HG02623 (cell line): ENCODE results near the gene UBA1.
A peak's percentile ranks its signal among the peaks of the same experiment; 100 is the strongest.

Experiments
- ATAC-seq: cut with Tn5 transposase; IDR thresholded peaks from one replicate; pipeline ENCODE4 v1.9.1; 2021; ENCODE audit warnings: moderate library complexity; ENCODE audit not compliant: unreplicated experiment

Gene UBA1

DNA sequence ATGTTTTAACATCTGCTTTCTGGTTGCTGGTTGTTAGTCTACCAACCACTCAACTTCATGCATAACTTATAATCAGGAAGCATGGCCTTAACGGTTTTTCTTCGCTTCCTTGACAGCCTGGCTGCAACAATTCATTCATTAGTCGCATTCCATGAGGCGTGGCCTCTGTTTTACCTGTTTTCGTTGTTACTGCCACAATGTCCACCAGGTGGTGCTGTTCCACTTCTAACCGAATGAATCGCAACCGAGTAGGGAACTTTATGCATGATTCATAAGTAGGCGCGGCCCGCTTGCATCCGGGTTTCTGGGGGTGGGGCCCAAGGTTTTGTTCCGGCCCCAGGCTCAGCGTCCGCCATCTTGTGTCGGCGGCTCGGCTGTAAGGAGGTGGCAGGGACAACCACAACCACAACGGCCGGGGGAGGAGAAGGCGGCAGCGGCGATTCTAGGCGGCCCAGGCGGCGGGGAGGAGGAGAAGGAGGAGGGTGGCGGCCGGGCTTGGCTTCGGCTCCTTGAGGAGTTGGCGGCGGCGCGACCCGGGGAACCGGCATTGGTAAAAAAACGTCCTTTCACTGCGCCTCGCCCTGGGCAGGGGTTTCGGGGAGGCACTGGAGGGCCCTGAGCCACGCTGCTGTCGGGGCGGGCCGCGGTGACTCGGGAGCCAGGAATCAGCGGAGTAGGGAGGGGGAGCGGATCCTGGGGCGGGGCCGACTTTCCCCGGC, at the start of gene UBA1:
TSS of gene UBA1 (plus strand) at position 355 of the 719 bp plus-strand sequence. CDS start 4,974 bp downstream, outside the sequence.
- ATAC-seq: peak; percentile 48

DNA sequence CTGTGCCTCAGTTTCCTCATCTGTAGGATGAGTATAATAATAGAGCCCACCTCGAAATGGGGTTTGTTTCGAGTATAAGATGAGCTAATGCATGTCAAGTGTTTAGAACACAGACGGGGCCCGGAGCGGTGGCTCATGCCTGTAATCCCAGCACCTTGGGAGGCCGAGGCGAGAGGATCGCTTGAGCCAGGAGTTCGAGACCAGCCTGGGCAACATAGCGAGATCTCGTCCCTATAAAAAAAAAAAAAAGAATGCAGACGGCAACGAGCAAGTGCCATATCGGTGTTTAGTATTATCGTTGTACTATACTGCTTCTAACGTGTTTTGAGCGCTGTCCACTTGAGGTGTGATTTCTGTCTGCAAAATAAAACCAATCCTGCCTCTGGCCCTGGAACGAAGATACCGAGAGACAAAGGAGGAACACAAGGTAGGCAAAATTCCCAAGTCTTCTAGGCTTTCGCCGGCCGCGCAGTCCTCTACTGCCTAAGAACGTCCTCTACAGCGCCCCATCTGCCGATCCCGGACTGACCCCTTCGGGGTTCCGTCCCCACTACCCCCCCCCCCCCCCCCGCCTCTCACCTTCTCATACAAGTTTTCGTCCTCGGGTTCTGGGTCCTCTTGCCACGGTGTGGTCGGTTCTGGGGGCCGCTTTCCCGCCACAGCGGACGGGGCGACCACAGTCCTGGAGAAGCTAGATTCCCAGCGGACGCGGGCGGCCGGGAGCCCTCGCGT, 49.6 kb upstream of the UBA1 start:
- ATAC-seq: no peak

DNA sequence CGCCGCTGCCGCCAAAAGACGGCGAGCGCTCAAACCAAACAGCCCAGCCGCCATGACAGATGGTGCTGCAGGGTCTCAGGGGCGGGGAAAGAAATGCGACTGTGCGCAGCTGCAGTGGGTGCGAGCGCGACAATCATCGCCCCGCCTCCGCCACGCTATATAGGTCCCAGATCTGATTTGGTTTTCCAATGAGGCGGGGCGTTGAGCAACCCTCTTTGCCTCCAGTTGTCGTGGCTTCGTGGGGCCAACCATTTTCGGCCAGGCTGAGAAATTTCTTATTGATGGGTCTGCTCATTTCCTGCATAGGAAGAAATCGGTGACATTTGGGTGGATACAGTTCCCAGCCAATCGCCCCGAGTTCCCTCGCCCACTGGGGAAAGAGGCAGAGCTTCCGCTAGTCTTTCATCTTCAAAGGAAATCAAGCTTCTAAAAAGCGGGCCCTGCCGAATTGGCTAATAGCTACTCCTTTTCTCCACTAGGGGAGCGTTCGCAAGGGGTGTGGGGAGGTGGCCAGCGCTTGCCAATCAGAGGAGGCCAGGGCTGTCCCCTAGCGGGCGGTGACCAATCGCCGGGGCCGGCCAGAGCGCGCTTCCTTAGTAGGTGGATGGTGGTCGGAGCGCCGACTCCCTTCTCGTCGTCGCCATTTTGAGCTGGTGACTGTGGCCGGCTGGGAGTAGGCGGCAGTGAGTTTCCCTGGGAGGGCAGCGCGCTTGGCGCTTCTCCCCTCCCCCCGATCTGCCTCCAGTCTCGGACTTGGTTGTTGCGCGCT, 48.8 kb upstream of the UBA1 start, which contains the start of the genes NDUFB11 and RBM10:
TSS of gene NDUFB11 (minus strand) at position 77 of the 769 bp plus-strand sequence. CDS start at position 54, 23 bp downstream.
TSS of gene RBM10 (plus strand) at position 596 of the 769 bp plus-strand sequence. CDS start 2,261 bp downstream, outside the sequence.
- ATAC-seq: peak; percentile 89

DNA sequence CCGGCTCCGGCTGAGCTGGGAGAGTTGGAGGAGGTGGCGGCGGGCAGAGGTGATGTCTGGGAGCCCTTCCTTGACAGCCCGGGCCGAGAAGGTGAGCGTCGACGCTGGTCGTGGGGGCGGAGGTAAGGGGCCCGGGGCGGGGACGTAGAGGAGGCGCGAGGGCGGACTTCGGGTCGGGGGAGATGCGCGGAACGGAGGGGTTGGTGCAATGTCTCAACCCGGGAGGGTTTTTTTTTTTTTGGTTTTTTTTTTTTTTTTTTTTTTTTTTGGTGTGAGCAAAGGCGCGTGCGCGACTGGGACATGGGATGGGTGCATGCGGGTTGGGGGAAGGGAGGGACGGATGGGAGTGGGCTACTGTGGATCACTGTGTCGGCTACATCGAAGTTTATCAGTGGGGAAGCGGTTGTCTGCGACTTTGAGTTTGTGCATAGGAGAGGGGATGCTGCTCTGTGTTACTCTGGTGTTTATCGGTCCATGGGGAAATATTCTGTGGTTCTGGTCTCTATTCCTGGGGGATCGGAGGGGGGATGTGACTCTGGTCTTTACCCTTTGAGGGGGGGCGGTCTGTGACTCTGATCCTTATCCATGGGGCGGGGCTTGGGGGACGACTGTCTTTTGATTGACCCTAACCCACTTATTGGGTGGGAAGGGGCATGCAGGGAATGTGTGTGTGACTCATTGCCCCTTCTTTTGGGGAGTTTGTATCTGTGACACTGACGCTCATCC, 48.1 kb upstream of the UBA1 start:
- ATAC-seq: peak; percentile 16

DNA sequence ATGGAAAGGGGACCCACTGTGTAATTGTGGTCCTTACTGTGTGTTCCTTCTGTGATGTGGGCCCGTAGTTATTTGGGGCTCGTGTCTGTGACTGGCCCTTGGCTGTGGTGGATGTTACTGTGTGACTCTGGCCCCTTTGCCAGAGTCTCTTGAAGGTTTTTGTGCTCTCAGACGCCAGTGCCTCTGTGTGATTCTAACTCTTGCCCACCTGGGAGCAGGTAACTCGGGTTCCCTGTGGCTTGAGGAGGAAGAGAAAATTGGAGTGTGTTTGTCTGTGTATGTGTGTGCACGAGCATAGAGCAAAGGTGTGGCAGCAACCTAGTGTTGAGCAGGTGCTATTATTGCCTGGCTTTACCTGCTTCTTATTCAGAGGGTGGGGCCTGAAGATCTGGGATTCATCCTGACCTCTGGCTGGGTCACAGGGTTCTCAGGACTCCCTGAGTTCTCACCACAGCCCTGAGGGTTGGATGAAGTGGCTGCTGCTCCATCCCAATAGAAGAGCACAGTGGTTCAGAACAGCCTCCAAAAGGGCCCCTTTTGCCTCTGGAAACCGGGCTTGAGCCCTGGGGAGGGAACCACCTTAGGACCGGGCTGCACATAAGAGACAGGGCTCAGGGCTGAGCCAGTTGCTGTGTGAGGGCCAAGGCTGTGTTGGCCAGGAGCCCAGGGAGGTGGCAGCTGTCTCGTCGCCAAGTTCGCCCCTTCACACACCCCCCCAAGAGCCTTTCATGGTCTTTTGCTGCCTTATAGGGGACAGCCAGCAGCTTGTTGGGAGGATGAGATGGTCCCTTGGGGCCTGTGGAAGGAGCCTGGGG, 47.3 kb upstream of the UBA1 start:
- ATAC-seq: no peak

DNA sequence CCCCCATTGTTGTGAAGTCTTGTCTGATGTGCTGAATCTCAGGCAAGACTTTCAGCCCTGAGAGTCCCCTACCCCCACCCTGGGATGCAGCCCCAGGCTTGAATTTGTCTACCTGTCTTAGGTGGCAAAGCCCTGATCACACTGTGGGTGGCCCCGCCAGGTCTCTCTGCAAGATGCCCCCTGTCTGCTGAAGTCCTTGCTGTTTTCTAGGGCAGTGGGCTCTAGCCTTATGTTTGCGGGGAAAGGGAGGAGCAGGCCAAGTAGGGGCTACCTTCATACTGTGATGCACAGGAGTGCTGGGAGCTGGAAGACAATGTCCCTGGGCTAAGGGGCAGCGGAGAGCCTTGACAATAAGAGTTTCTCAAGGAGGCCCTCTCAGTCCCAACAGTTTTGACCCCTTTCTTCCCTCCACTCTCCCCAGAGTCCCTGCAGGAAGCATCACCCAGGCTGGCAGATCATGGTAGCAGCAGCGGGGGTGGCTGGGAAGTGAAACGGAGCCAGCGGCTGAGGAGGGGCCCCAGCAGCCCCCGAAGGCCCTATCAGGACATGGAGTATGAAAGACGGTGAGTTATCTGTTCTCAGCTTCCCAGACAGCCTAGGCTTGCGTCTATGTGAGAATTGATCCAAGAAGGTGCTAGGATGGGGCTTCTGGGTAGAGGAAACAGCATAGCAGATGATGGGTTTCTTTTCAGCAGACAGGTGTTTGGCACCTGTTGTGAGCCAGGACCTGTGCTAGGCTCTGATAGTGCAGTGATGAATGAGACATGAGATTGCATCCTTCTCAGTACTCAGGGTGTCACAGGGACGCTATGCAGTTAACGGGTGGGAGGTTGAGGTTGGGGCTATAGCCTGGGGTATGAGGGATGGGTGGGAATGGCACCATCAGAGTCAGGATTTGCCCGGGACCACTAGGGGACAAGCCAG, 46.4 kb upstream of the UBA1 start:
- ATAC-seq: no peak

DNA sequence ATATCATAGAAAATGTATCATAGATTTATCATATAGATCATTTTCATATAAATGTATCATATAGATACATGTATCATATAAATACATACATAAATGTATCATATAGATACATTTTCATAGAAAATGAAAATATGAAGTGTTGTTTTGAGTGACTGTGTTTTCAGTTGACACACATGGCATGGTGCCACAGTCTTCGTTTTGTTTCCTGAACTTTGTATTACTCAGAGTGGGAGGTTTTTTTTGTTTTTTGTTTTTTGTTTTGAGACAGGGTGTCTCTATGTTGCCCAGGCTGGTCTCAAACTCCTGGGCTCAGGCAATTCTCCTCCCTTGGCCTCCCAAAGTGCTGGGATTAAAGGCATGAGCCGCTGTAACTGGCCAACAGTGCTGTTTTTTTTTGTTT, 44.7 kb upstream of the UBA1 start:
- ATAC-seq: no peak

DNA sequence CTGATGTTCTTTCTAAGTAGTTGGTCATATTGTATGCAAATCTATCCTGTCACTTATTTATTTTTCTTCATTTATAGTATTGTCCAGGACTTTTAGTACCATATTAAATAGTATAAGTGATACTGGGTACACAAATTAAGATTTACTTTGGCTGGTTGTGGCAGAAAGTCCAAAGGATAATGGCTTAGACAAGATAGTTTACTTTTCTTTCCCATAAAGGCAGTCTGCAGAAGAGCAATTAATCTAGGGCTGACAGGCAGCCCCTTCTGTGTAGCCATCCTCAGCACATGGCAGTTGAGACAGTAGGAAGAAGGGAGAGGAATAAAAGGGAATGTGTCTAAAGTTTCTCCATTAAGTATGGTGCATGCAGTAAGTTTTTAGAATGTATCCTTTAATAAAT, 42.2 kb upstream of the UBA1 start:
- no peak for ATAC-seq

DNA sequence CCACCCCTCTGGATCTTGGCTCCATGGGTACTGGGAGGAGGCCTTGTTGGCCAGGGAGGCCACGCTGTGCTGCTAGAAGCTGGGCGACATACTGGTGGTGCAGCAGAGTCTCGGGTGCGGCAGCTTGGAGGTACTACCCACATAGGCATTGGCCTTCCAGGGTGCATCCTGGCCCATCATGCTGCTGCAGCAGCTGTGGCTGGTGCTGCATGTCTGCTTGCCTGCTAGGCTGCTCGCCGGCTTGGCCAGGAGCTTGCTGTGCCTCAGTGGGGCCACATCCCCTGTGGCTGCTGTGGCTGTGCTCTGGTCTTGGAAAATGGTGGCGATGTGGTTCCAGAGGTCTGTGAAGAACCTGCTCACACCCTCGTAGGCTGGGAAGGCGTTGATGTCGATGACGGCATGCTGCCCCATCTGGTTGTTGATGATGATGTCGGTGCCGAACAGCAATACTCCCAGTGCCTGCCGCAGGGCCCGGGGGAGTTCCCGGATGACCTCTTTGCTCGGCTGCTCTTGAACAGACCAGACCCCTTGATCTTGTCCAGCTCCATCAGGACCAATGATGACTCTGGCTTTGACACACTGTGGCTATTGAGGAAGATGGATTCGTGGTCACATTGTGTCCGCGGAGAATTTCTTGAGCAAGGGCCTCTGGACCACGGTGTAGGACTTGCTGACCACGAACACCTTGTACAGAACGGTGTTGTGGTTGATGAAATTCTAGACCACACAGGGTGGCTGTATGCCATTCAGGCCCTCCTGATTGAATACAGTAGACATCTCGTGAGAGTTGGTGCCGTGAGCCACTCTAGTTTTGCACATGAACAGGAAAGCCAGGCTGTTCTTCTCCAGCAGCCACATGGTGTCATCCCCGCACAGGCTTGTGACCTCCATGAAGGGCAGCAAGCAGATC, 36.8 kb upstream of the UBA1 start:
- no peak for ATAC-seq

DNA sequence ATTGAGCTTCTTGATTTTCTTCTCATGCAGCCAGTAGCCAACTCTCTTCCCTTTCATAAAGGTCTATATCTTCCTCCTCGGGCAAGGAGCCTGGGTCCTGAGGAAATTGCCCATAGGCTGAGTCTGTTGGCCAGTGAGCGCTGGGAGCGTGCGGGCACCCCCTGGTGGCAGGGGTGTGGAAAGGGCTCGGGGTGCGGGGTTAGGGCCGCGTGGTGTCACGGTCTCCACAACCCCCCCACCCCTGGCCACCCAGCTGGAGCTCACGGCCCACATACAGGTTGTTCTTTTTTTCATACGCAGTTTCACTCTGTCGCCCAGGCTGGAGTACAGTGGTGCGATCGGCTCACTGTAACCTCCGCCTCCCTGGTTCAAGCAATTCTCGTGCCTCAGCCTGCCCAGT, 35.5 kb upstream of the UBA1 start:
- ATAC-seq: no peak

DNA sequence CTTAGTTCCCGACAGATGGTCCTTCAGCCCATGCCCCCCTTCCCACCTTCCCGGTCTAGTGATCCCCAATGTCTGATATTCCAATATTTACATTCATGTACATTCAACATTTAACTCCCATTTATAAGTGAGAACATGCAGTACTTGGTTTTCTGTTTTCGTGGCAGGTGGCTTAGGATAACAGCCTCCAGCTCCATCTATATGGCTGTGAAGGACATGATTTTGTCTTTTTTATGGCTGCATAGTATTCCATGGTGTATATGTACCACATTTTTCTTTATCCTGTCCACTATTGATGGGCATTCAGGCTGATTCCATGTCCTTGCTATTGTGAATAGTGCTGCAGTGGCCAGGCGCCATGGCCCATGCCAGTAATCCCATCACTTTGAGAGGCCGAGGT, 34.8 kb upstream of the UBA1 start:
- ATAC-seq: no peak

DNA sequence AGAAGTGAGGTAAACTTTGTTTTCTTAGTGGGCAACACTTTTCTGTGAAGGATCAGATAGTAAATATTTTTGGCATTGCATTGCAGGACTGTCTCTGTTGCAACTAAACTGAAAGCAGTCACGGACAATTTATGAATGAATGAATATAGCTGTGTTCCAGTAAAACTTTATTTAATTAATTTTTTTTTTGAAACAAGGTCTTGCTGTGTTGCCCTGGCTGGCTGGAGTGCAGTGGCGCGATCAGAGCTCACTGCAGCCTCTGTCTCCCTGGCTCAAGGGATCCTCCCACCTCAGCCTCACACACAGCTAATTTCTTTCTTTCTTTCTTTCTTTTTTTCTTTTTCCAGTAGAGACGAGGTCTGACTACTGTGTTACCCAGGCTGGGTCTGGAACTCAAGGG, 32.8 kb upstream of the UBA1 start:
- no peak for ATAC-seq

DNA sequence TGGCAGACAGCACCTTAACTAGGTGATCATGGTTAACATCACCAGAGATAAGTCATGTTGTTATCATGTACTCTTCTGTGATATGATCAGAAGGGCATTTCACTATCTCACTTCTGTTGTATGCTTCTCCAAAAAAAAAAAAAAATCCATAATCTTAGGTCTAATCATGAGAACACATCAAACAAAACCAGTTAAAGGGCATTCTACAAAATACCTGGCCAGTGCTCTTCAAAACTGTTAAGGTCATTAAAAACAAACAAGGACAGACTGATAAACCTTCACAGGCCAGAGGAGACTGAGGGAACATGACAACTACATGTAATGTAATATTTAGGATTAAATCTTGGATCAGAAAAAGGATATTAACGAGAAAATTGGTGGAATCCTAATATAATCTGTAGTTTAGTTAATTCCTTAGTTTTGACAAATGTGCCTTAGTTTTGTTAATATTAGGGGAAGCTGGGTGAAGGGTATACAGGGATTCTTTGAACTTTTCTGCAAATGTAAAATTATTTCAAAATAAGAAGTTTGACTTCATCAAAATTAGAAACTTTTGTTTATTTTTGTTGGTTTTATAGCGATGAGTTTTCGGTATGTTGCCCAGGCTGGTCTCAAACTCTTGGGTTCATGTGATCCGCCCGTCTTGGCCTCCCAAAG, 30.6 kb upstream of the UBA1 start:
- no peak for ATAC-seq

DNA sequence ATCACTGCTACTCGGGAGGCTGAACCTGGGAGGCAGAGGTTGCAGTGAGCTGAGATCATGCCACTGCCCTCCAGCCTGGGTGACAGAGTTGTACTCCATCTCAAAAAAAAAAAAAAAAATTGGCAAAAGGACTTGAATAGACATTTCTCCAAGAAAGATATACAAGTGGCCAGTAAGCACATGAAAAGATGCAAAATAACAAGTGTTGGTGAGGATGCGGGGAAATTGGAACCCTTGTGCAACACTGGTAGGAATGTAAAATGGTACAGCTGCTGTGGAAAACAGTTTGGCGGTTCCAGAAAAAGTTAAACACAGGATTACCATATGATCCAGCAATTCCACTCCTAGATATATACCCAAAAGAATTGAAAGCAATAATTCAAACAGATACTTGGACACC, 29.2 kb upstream of the UBA1 start:
- no peak for ATAC-seq

DNA sequence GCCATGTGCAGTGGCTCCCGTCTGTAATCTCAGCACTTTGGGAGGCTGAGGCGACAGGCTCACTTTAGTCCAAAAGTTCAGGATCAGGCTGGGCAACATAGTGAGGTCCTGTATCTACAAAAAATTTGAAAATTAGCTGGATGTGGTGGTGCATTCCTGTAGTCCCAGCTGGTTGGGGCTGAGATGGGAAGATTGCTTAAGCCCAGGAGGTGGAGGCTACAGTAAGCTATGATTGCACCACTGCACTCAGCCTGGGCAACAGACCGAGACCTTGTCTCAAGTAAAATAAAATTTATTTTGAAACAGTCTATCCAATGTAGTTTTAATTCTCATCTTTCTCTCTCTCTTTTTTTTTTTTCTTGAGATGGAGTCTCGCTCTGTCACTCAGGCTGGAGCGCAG, 27.5 kb upstream of the UBA1 start:
- no peak for ATAC-seq

DNA sequence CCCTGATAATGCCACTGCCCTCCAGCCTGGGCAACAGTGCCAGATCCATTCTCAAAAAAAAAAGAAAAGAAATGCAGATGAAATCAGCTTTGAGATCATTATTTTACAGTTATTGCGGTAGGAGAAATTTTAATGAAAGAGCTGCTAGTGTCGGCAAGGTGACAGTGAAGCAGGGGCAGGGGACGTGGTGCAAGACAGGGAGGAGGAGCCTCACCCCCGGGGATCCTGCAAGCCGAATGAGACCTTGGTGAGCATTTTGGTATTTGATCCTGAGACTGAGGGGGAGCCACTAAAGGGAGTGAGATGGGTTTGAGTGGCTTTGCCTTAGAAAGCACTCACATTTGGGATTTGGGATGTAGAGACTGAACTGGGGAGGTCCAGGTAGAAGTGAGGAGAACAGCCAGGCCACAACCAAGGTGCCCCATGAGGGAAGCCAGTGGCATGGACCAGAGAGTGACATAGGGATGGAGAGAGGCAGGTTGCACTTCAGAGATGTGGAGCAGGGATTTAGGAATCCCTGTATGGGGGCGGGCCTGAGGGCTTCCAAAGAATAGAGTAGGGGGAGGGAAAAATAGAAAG, 25.0 kb upstream of the UBA1 start:
- ATAC-seq: no peak

DNA sequence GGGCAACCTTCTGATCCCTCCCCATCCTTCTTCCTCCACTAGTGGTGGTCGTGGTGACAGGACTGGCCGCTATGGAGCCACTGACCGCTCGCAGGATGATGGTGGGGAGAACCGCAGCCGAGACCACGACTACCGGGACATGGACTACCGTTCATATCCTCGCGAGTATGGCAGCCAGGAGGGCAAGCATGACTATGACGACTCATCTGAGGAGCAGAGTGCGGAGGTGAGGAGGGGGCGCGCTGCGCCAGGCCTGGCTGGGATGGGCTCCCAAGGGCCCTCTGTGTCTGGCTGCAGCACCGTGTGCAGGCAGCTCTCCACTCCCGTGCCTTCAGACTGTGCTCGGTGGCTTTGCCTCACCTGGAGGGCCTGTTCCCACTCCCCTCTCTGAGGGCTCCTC, 24.4 kb upstream of the UBA1 start:
- no peak for ATAC-seq
